ENCODE results near the gene LYPD6.

The LYPD6 gene

GRCh38 chr2:149383340-149383739 lies 53.0 kb downstream of the LYPD6 start:
- no peak for TF ChIP-seq CTCF (IDR thresholded peaks at IDR 0.05; ENCODE audit: borderline replicate concordance, insufficient read depth, low read depth, low read length)
- H3K4me3 ChIP-seq (ENCODE audit: low read depth, low read length), result no peak overlapping the region

- TF ChIP-seq CTCF (IDR thresholded peaks at IDR 0.05; ENCODE audit: borderline replicate concordance, insufficient read depth, low read depth, low read length), result no peak
- no peak overlapping the region for H3K4me3 ChIP-seq (ENCODE audit: low read depth, low read length)
These were observed 55.0 kb downstream of the LYPD6 start for GRCh38 chr2:149385350-149385749.

GRCh38 chr2:149387411-149387810 lies 57.0 kb downstream of the LYPD6 start:
- TF ChIP-seq CTCF (IDR thresholded peaks at IDR 0.05; ENCODE audit: borderline replicate concordance, insufficient read depth, low read depth, low read length), result no peak

GRCh38 chr2:149388120-149388816 lies 57.9 kb downstream of the LYPD6 start:
- no peak for TF ChIP-seq CTCF (IDR thresholded peaks at IDR 0.05; ENCODE audit: borderline replicate concordance, insufficient read depth, low read depth, low read length)
- H3K4me3 ChIP-seq (ENCODE audit: low read depth, low read length), result no peak overlapping the region

More at GRCh38 chr2:149387411-149387810, 57.0 kb downstream of the LYPD6 start:
- no peak overlapping the region for H3K4me3 ChIP-seq (ENCODE audit: low read depth, low read length)

GRCh38 chr2:149389506-149390167 lies 59.2 kb downstream of the LYPD6 start:
- no peak overlapping the region for H3K4me3 ChIP-seq (ENCODE audit: low read depth, low read length)

GRCh38 chr2:149393614-149394013 lies 63.2 kb downstream of the LYPD6 start:
- no peak for TF ChIP-seq CTCF (IDR thresholded peaks at IDR 0.05; ENCODE audit: borderline replicate concordance, insufficient read depth, low read depth, low read length)
- no peak overlapping the region for H3K4me3 ChIP-seq (ENCODE audit: low read depth, low read length)

More at GRCh38 chr2:149389506-149390167, 59.2 kb downstream of the LYPD6 start:
- TF ChIP-seq CTCF (IDR thresholded peaks at IDR 0.05; ENCODE audit: borderline replicate concordance, insufficient read depth, low read depth, low read length), result no peak

GRCh38 chr2:149394864-149395263 lies 64.5 kb downstream of the LYPD6 start:
- H3K4me3 ChIP-seq (ENCODE audit: low read depth, low read length), result no peak overlapping the region
- TF ChIP-seq CTCF (IDR thresholded peaks at IDR 0.05; ENCODE audit: borderline replicate concordance, insufficient read depth, low read depth, low read length), result no peak
